HCT116 (cell line): ENCODE results near the gene CTCF.

ENCODE experiments used
- EZH2phosphoT487 ChIP-seq: fragments of 200-600 bp; IDR thresholded peaks from 2 replicates; pipeline ENCODE4 v1.6.1; 2018; ENCODE audit warnings: antibody characterized with exemption, borderline replicate concordance
- POLR2A ChIP-seq: IDR thresholded peaks from 2 replicates; pipeline ENCODE4 v1.7.0; 2011; ENCODE audit warnings: borderline replicate concordance; ENCODE audit not compliant: insufficient read depth, insufficient read length; ENCODE audit errors: extremely low read depth
- TF ChIP-seq, protein P1 (sequence below), 3 experiments: fragments of 200-600 bp in 1 of 3; sonication (generic) in 1 of 3; IDR thresholded peaks in 2 of 3; conservative IDR thresholded peaks in 1 of 3; 2 replicates each; pipeline ENCODE4 v1.5.1; 2012 to 2017; ENCODE audit warnings: low read depth in 2 of 3, low read length in 2 of 3, antibody characterized with exemption in 1 of 3, borderline replicate concordance in 1 of 3, control low read depth in 1 of 3, mild to moderate bottlenecking in 1 of 3, mixed read lengths in 1 of 3, mixed run types in 1 of 3, moderate library complexity in 1 of 3; ENCODE audit not compliant: insufficient read depth in 1 of 3

DNA sequence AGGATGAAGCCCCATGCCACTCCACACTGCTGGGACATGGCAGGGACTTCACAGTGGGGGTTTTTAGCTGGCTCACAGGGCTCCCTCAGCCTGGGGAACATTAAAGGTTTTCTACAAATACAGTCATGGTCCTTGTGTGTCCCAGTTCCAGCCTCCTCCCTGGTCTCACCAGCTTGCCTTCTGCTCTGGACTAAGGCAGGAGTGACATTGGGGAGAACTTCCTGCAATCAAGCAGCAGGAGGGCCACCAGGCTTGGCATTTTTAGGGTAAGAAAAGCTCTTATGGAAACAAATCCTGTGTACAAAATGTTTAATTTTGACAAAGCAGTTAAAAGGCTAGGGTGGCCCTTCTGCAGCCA is 100.3 kb downstream of the CTCF start:
- TF ChIP-seq POLR2A (no peak), EZH2phosphoT487 (no peak)
- TF ChIP-seq, protein P1, sequence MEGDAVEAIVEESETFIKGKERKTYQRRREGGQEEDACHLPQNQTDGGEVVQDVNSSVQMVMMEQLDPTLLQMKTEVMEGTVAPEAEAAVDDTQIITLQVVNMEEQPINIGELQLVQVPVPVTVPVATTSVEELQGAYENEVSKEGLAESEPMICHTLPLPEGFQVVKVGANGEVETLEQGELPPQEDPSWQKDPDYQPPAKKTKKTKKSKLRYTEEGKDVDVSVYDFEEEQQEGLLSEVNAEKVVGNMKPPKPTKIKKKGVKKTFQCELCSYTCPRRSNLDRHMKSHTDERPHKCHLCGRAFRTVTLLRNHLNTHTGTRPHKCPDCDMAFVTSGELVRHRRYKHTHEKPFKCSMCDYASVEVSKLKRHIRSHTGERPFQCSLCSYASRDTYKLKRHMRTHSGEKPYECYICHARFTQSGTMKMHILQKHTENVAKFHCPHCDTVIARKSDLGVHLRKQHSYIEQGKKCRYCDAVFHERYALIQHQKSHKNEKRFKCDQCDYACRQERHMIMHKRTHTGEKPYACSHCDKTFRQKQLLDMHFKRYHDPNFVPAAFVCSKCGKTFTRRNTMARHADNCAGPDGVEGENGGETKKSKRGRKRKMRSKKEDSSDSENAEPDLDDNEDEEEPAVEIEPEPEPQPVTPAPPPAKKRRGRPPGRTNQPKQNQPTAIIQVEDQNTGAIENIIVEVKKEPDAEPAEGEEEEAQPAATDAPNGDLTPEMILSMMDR (IDR thresholded peaks at IDR 0.05 in 2 of 3, conservative IDR thresholded peaks at IDR 0.05 in 1 of 3; ENCODE audit: borderline replicate concordance in 1 of 3, insufficient read depth in 1 of 3, low read depth in 2 of 3, low read length in 2 of 3) = no peak
